ENCODE measurements around the gene ZFP28. TPM values are rescaled to one million over a fixed set of nuclear protein-coding genes. Genes with fewer than 3 reads are reported as not detected.

The ZFP28 gene
- total RNA-seq, 4 donors from 2014 or later = 2.6 to 5.7 (median 4.9) TPM

DNA sequence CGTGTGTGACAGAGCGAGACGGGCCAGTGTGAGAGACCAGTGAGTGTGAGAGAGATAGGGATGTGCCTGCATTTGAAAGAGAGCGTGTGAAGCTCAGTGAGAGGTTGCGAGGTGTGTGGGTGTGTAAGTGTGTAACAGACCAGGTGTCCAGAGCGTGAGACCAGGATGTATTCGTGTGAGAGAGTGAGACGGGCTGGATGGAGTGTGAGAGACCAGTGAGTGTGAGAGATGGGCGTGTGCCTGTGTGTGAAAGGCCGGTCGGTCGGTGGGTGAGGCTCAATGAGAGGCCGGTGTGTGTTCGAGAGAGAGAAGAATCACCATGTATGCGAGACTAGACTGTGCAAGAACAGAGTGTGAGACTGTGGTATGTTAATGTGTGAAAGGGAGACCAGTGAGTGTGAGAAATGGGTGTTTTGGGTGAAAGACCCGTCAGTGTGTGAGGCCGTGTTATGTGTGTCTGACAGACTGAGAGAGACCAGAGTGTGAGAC, 30.4 kb upstream of the ZFP28 start:
- ATAC-seq (no peak), DNase-seq (peak in 1 of 2 donors; percentile 9)
- peaks cover 5 to 10% of the 10 kb centered on the region in 2 donors for H3K4me1 ChIP-seq
- H3K27me3 ChIP-seq = no peaks in the 10 kb centered on the region
- no peak for TF ChIP-seq POLR2A (IDR thresholded peaks at IDR 0.05)
- TF ChIP-seq, protein P1, sequence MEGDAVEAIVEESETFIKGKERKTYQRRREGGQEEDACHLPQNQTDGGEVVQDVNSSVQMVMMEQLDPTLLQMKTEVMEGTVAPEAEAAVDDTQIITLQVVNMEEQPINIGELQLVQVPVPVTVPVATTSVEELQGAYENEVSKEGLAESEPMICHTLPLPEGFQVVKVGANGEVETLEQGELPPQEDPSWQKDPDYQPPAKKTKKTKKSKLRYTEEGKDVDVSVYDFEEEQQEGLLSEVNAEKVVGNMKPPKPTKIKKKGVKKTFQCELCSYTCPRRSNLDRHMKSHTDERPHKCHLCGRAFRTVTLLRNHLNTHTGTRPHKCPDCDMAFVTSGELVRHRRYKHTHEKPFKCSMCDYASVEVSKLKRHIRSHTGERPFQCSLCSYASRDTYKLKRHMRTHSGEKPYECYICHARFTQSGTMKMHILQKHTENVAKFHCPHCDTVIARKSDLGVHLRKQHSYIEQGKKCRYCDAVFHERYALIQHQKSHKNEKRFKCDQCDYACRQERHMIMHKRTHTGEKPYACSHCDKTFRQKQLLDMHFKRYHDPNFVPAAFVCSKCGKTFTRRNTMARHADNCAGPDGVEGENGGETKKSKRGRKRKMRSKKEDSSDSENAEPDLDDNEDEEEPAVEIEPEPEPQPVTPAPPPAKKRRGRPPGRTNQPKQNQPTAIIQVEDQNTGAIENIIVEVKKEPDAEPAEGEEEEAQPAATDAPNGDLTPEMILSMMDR (IDR thresholded peaks at IDR 0.05 in 4 of 5, conservative IDR thresholded peaks at IDR 0.05 in 1 of 5) = no peak
- in situ Hi-C loops (cut with MboI; ENCODE audit: low sequenced_read_pairs in 4 of 4) (no loop called here), intact Hi-C loops (cut with DNase I; ENCODE audit: low total_unique reads) (loop anchor here (2.0 to 10.0 kb wide), 4 partner anchors 86 to 1124 kb away; partner anchors contain the start of genes ZNF211, ZNF444, ZNF582 and ZNF71)
- peaks cover 3 to 23% of the 10 kb centered on the region in 2 donors for H3K36me3 ChIP-seq
- H3K4me3 ChIP-seq = peak overlapping the region; percentile 68 to 86 (median 78)
- peak overlapping the region; percentile 87 to 97 (median 94) for H3K27ac ChIP-seq
- peaks cover 0 to 35% (median 0%) of the 10 kb centered on the region in 3 donors for H3K9me3 ChIP-seq

DNA sequence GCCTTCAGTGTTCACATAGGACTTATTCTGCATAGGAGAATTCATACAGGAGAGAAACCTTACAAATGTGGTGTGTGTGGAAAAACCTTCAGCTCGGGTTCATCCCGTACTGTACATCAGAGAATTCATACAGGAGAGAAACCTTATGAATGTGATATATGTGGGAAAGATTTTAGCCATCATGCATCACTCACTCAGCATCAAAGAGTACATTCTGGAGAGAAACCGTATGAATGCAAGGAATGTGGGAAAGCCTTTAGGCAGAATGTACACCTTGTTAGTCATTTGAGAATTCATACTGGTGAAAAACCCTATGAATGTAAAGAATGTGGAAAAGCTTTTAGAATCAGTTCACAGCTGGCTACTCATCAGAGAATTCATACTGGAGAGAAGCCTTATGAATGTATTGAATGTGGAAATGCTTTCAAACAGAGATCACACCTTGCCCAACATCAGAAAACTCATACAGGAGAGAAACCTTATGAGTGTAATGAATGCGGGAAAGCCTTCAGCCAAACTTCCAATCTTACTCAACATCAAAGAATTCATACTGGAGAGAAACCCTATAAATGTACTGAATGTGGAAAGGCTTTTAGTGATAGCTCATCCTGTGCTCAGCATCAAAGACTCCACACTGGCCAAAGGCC, 13.4 kb upstream of the ZFP28 start:
- Histone ChIP-seq H3K4me3 (peak overlapping the region in 1 of 4 donors; percentile 45), H3K27me3 (no peaks in the 10 kb centered on the region), H3K4me1 (no peaks in the 10 kb centered on the region), H3K9me3 (peaks cover 36 to 85% (median 59%) of the 10 kb centered on the region in 3 donors), H3K36me3 (peaks cover 10 to 76% of the 10 kb centered on the region in 2 donors), H3K27ac (no peak overlapping the region)
- intact Hi-C loops (cut with DNase I; ENCODE audit: low total_unique reads) = no loop called here
- no peak for TF ChIP-seq POLR2A (IDR thresholded peaks at IDR 0.05)
- TF ChIP-seq, protein P1 (IDR thresholded peaks at IDR 0.05 in 4 of 5, conservative IDR thresholded peaks at IDR 0.05 in 1 of 5) = no peak
- in situ Hi-C loops (cut with MboI; ENCODE audit: low sequenced_read_pairs in 4 of 4) = no loop called here
- ATAC-seq (no peak), DNase-seq (no peak)

- DNase-seq (no peak), ATAC-seq (no peak)
- Histone ChIP-seq H3K4me3 (peak overlapping the region in 3 of 4 donors; percentile 83 to 99 (median 95)), H3K27me3 (no peaks in the 10 kb centered on the region), H3K36me3 (peaks cover 0 to 43% of the 10 kb centered on the region in 2 donors), H3K9me3 (peaks cover 3 to 51% (median 20%) of the 10 kb centered on the region in 3 donors), H3K4me1 (peaks cover 7 to 13% of the 10 kb centered on the region in 2 donors), H3K27ac (peak overlapping the region in 1 of 4 donors; percentile 97)
- TF ChIP-seq POLR2A (IDR thresholded peaks at IDR 0.05) = no peak
- TF ChIP-seq, protein P1 (IDR thresholded peaks at IDR 0.05 in 4 of 5, conservative IDR thresholded peaks at IDR 0.05 in 1 of 5) = no peak
- intact Hi-C loops (cut with DNase I; ENCODE audit: low total_unique reads) = loop anchor here (10.0 kb wide), 1 partner anchor 223 kb away; the partner anchor contains the start of gene ZSCAN5A
- in situ Hi-C loops (cut with MboI; ENCODE audit: low sequenced_read_pairs in 4 of 4) = no loop called here
These were observed 1.3 kb upstream of the ZFP28 start for GRCh38 chr19:56537442-56537841.

GRCh38 chr19:56538254-56538760, 441 bp upstream of the ZFP28 start:
- H3K4me3 ChIP-seq = peak overlapping the region; percentile 82 to 99 (median 89)
- ATAC-seq (peak; percentile 98 to 99), DNase-seq (peak; percentile 79 to 87)
- peak in 1 of 2 donors; percentile 34 for TF ChIP-seq POLR2A (IDR thresholded peaks at IDR 0.05)
- TF ChIP-seq, protein P1 (IDR thresholded peaks at IDR 0.05 in 4 of 5, conservative IDR thresholded peaks at IDR 0.05 in 1 of 5) = peak in 1 of 5 experiments; percentile 25
- no peaks in the 10 kb centered on the region for H3K27me3 ChIP-seq
- peaks cover 3 to 43% (median 20%) of the 10 kb centered on the region in 3 donors for H3K9me3 ChIP-seq
- peak overlapping the region; percentile 87 to 97 (median 94) for H3K27ac ChIP-seq
- peaks cover 7 to 13% of the 10 kb centered on the region in 2 donors for H3K4me1 ChIP-seq
- intact Hi-C loops (cut with DNase I; ENCODE audit: low total_unique reads) = loop anchor here (1.0 to 10.0 kb wide), 7 partner anchors 29 to 702 kb away; partner anchors contain the start of genes ZNF470, ZNF471, ZNF583 and ZNF667
- in situ Hi-C loops (cut with MboI; ENCODE audit: low sequenced_read_pairs in 4 of 4) = no loop called here
- peaks cover 0 to 45% of the 10 kb centered on the region in 2 donors for H3K36me3 ChIP-seq
